T1000 (cell line): ENCODE data around the gene SLC10A2.

Source experiments
- DNase-seq: peaks from one replicate; lab custom pipeline; 2025; ENCODE audit warnings: mixed read lengths; lab: John Stamatoyannopoulos, UW

The SLC10A2 gene

GRCh38 chr13:103046676-103047075 is 19.5 kb downstream of the SLC10A2 start:
- DNase-seq = no peak

- DNase-seq = no peak
Measured at GRCh38 chr13:103044056-103044455, 22.2 kb downstream of the SLC10A2 start.

DNA sequence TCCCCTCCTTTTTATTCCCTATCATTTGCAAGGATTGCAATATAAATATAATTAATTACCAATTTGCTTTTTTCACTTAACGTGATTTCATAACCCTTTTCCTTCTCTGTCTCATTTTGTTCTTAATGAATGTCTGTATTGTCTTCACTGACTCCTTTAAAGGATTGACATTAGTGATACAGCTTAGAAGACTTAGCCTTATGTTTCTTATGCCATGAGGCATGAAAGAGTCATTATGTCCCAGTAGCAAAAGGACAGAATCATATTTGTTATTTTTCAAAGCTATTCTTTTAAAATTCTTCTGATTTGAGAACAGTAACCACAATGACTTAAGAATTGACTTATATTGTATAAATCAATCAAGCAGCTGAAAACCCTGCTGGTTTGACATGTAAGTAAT is 26.2 kb downstream of the SLC10A2 start:
- no peak for DNase-seq

GRCh38 chr13:103039183-103039582 is 27.0 kb downstream of the SLC10A2 start:
- no peak for DNase-seq

GRCh38 chr13:103036268-103036667 is 29.9 kb downstream of the SLC10A2 start:
- DNase-seq = no peak

- no peak for DNase-seq
Measured at GRCh38 chr13:103033999-103034398, 32.2 kb downstream of the SLC10A2 start.

GRCh38 chr13:103031332-103031873 is 34.8 kb downstream of the SLC10A2 start:
- no peak for DNase-seq

- DNase-seq = no peak
Measured at GRCh38 chr13:103030776-103031175, 35.4 kb downstream of the SLC10A2 start.

GRCh38 chr13:103029798-103030197 is 36.4 kb downstream of the SLC10A2 start:
- DNase-seq = no peak

- DNase-seq = no peak
Measured at GRCh38 chr13:103022336-103022735, 43.9 kb downstream of the SLC10A2 start.

GRCh38 chr13:103018556-103018955 is 47.7 kb downstream of the SLC10A2 start:
- DNase-seq = no peak

DNA sequence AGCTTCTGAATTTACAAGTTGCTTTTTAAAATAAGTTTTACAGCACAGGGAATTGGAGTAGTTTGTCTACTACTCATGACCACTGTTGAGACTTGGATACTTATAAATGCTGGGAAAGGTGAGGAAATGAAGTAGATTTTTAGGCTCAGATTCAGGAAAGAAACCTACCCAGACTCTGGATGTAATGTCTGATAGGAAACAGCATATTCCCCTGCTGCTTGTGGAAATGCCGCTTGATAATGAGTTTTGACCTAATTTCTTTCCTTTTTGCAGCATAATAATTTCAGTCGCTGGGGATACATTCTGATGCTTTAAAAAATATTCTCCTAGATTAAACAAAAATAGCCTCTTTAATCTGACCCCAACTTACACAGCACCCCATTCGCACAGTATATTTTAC is 53.6 kb downstream of the SLC10A2 start:
- no peak for DNase-seq

DNA sequence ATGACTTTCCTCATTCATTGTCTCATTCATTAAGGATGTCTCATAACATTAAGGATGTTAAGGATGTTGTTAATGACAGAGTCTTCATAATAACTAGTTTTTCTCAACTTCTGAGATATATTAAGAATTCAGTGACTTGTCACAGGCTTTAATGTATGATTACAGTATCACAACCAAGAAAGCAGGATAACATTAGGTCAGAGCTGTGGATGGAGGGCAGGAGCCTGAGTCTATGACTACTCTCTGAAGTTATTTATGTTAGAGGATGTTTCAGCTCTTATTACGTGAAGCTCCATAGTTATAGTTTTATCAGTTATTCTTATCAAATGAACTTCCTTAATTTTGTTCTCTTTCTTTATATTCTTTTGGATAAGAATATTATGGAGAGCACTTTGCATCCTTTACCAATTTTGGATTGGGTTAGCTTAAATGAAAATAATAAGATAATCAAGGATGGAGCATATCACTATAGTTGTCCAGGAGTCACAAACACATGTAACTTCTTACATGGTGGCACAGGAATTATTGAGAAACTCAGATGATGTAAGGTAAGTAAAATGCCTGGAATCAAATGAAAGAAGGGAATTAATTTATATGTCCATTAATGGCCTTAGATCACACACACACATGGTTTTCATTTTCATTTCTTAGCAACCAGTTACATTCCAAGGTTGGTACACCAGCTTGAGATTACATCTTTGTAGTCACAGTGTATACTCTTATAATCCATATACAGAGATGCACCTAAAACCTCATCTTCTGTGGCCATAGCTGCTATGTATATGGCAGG is 57.0 kb downstream of the SLC10A2 start:
- DNase-seq = no peak

GRCh38 chr13:103007427-103007762 is 58.8 kb downstream of the SLC10A2 start:
- DNase-seq = no peak

DNA sequence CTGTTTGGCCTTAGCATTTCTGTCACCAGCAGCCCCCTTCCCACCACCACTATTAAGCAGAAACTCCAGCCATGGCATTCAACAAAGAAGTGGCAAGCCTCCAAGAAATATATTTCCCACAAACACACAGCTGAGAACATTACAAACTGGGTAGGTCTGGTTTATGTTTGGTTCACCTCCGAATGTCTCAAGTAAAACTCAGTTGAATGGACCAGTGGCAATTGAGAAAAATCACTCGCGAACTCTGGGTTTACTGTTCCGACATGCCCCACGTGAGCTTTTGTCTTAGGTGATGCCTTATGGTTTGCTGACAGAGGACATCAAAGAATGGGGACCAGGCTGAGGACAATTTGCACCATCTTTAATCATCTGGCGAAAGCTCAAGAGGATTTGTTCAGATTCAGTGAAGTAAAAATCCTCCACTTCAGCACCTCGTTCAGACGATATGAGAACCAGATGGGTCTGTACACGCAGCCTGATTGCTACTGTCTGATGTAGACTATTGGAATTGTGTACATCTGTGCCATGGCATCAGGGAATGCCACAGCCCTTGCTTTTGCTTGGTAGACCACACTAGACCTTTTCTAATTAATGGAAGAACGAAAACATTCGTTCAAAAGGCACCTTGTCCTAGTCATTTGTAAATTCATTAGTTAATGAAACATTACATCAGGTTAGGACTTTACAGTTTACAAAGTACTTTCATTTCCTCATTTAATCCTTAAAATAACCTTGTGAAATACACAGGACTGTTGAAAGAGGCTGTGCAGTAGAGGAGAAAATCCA is 59.4 kb downstream of the SLC10A2 start:
- no peak for DNase-seq

- no peak for DNase-seq
Measured at GRCh38 chr13:103004661-103005345, 61.4 kb downstream of the SLC10A2 start.

- DNase-seq = no peak
Measured at GRCh38 chr13:103003631-103004030, 62.6 kb downstream of the SLC10A2 start.

DNA sequence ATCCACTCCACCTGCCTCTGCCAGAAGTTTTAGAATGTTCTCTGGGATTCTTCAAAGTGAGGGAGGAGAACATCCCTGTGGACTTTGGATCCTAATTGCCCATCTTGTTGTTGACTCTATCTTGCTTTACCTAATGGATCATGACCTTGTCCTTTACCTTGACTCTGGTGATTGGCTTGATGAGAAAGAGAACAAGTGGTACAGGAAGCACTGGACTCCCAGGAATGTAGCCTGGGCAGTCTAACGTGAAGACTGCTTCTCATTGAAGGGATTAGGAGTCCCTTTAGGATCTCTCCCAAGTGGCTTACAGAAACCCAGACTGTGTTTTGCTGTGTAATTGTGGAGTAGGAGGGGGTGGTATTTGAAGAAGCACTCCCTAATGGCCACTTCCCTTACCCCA is 63.9 kb downstream of the SLC10A2 start:
- no peak for DNase-seq

- DNase-seq = no peak
Measured at GRCh38 chr13:103000157-103000556, 66.1 kb downstream of the SLC10A2 start.

DNA sequence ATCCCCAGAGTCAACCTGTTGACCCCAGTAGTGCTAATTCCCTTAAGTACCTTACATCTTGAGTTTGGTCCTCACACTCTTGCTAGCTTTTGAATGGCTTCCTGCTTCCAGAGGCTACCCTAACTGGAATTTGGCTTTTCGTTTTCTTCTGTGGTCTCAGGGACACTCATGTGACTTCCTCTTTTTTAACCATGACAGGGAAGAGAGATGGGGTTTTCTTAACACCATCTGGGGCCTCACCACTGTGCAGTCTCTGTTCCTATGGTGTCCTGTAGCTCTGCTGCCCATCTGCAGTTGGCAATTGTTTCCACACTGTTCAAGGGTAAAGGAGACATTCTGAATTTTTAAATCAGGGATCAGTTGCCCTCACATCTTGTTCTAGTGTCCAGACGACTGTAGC is 66.7 kb downstream of the SLC10A2 start:
- no peak for DNase-seq
